HG03520 (cell line): Measurements from ENCODE around the gene GPR62.
"Not testable (repeated sequence)": the region's sequence is repeated elsewhere in the genome, so short reads cannot be mapped to it uniquely, and the experiment has no call there.

Experiments
- ATAC-seq: cut with Tn5 transposase; IDR thresholded peaks from one replicate; pipeline ENCODE4 v1.9.1; 2021; ENCODE audit warnings: mild to moderate bottlenecking, moderate library complexity; ENCODE audit not compliant: unreplicated experiment

GPR62 gene, protein sequence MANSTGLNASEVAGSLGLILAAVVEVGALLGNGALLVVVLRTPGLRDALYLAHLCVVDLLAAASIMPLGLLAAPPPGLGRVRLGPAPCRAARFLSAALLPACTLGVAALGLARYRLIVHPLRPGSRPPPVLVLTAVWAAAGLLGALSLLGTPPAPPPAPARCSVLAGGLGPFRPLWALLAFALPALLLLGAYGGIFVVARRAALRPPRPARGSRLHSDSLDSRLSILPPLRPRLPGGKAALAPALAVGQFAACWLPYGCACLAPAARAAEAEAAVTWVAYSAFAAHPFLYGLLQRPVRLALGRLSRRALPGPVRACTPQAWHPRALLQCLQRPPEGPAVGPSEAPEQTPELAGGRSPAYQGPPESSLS

DNA sequence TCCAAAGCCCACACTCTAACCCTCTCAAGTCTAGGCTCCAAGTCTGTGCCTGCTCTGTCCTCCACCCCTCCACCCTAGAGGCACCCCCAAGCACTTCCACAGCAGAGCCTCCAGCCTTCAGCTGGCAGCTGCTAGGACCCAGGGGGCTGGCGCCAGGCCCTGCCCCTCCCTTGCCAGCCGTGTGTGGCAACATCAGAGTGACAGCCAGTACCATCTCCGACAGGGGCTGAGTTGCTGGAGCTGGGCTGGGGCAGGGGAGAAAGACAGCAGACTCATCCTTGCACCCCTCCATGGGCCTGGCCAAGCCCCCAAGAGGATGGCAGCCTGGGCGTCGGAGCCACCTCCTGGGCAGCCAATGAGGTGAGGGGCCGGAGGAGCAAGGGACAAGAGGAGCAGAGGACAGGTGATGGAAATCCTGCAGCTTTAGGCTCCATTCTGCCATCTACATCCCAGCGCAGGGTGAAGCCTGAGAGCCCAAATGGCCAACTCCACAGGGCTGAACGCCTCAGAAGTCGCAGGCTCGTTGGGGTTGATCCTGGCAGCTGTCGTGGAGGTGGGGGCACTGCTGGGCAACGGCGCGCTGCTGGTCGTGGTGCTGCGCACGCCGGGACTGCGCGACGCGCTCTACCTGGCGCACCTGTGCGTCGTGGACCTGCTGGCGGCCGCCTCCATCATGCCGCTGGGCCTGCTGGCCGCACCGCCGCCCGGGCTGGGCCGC lies at the start of gene GPR62:
Gene GPR62, plus strand, starts transcription at position 207 of the 718 bp plus-strand sequence. Its CDS starts 272 bp downstream, at position 479.
- ATAC-seq, result no peak

DNA sequence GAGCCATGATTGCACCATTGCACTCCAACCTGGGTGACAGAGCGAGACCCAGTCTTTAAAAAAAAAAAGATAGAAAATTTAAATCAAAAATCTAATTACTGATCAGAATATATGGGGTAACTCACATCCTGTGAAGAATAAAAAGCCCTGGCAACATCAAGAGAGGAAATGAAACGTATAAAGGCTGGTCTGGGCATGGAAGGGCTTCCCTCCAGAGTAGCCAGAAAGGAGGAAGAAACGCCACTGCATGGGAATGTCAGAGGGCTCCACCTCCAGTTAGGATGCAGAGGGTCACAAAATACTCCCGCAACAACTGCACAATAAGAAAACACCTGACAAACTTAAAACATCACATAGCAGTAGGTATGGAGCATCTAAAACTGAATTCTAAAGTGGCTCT lies 47.2 kb upstream of the GPR62 start:
- no peak for ATAC-seq

DNA sequence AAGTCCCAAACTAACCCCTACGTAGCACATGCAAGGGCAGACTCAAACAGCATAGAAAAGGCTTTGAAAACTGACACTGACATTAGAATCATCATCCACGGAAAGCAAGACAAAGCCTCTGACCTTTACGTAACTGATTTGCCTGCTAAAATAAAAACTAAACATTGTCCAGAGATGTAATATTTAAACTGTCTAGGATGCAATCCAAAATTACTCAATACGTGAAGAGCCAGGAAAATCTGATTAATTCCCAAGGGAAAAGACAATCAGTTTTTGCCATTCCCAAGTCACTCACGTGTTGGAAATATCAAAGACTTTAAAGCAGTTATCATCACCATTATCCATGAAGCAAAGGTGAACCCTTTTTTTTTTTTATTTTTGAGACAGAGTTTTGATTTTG lies 38.8 kb upstream of the GPR62 start:
- ATAC-seq, result no peak

DNA sequence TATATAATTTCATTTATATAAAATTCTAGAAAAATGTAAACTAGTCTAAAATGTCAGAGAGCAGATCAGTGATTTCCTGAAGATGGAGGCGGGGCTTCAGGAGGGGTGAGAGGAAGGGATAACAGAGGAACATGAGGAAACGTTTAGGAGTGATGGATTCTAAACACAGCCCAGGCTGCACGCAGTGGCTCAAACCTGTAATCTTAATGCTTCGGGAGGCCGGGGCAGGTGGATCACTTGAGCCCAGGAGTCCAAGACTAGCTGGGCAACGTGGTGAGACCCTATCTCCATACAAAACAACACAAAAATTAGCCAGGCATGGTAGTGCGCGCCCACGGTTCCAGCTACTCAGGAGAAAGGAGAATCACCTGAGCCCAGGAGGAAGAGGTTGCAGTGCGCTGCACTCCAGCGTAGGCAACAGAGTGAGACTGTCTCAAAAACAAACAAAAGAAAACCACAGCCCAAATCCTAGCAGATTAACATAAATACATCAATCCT lies 34.1 kb upstream of the GPR62 start:
- ATAC-seq, result no peak

DNA sequence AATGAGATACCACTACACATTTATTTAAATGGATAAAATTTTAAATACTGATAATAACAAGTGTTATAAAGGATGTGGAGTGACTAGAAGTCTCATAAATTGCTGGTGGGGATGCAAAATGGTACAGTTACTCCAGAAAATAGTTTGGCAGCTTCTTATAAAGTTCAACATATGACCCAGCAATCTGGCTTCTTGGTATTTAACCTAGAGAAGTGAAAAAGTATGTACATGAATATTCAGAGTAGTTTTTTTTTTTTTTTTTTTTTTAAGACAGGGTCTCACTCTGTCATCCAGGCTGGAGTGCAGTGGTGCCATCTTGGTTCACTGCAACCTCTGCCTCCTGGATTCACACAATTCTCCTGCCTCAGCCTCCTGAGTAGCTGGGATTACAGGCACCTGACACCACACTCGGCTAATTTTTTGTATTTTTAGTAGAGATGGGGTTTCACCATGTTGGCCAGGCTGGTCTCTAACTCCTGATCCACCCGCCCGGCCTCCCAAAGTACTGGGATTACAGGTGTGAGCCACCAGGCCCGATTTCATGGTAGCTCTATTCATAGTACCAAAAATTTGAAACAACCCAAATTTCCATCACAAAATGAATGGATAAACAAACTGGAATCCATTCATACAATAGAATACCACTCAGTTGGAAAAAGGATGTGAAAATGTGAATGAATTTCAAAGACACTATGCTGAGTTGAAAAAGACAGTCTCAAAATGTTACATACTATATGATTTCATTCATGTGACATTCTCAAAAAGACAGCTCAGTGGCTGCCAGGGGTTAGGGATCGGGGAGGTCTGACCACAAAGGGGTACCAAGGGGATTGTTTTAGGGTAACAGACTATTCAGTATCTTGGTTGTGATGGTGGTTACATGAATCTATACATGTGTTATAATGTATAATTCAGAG lies 27.9 kb upstream of the GPR62 start:
- no peak for ATAC-seq

DNA sequence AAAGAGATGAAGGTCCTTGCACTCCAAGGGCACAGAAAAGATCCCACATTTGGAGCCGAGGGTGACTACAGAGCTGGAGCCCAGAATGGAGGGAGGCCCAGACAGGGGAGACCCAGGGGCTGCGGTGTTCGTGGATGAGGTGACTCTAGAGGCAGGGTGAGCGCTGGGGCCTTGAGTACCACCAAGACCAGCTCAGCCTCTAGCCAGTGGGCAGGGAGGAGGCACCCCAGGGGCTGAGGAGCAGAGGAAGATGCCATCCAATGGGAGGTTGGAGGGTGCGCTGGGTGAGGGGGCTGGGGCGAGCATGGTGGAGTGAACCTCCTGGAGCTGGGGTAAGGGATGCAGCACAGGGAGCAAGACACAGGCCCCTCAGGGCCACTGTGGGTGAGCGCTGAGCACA lies 26.7 kb upstream of the GPR62 start:
- ATAC-seq, result no peak

DNA sequence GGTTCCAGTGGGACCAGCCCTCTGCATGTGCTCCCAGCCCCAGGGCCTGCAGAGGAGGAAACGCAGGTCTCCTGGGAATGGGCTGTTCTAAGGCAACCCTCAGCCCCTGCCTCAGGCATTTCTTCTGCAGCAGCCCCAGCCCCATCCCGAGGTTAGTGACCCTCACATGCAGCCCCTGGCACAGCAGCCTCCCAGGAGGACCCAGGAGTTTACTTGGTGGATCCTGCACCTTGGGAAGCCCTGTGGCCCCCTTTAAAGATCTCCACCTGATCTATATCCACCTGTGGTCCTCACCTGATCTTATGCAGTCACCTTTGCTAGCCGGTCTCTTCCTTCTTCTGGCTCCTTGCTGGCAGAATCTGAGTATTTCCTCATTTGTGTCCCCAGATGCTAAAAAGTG lies 26.2 kb upstream of the GPR62 start:
- not testable (repeated sequence) for ATAC-seq

DNA sequence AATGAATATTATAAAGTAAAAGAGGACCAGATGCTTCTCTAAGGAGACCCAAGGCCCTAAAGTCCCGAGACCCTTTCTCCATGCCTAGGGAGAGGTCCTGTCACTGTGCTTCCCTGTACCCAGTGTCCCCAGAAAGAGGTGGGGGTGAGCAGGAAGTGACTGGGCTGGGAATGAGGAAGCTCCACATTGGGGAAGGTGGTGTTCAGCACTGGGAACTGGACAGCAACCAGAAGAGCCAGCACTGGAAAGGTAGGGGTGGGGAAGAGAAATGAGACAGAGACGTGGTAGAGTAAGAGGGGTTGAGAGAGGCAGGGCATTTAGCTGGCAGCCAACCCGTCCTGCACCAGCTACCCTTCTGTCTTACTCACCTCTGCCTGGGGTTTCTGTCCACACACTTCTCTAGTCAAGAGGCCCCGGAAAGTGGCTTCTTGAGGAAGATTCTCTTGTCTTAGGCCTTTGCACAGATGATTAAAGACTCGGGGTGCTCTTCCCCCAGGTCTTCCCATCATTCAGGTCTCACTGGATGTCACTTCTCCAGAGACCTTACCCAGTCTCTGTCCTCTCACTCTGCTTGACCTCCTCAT lies 25.7 kb upstream of the GPR62 start:
- ATAC-seq, result no peak

DNA sequence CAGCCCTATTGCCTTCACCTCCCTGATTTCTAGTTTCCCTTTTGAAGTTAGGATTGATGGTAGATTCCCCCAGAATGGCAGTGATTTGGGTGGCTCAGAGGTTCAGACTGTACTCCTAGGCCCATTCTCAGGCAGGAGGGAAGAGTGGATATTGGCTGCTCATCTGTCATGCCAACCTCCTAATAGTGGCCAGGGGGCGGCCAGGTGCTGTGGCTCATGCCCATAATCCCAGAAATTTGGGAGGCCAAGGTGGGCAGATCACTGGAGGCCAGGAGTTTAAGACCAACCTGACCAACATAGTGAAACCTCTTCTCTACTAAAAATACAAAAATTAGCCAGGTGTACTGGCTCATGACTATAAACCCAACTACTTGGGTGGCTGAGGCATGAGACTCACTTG lies 24.7 kb upstream of the GPR62 start:
- ATAC-seq, result no peak

DNA sequence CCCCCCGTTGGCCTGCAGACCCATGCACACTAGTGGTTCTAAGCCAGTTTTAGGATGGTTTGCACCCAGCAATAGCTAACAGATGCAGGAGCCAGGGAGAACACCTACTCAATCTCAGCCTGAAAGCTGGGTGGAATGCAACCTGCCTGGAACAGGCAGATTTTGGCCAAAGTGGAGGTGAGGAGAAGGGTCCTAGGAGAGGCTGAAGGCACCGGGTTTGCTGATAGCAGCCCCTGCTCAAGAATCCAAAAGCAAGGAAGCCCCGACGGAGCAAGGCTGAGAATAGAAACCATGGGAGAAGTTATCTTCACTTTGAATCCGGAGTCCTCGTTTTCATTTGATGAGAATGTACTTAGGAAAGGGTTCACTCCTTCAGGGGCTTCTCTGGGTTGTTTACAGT lies 23.4 kb upstream of the GPR62 start:
- ATAC-seq, result no peak

DNA sequence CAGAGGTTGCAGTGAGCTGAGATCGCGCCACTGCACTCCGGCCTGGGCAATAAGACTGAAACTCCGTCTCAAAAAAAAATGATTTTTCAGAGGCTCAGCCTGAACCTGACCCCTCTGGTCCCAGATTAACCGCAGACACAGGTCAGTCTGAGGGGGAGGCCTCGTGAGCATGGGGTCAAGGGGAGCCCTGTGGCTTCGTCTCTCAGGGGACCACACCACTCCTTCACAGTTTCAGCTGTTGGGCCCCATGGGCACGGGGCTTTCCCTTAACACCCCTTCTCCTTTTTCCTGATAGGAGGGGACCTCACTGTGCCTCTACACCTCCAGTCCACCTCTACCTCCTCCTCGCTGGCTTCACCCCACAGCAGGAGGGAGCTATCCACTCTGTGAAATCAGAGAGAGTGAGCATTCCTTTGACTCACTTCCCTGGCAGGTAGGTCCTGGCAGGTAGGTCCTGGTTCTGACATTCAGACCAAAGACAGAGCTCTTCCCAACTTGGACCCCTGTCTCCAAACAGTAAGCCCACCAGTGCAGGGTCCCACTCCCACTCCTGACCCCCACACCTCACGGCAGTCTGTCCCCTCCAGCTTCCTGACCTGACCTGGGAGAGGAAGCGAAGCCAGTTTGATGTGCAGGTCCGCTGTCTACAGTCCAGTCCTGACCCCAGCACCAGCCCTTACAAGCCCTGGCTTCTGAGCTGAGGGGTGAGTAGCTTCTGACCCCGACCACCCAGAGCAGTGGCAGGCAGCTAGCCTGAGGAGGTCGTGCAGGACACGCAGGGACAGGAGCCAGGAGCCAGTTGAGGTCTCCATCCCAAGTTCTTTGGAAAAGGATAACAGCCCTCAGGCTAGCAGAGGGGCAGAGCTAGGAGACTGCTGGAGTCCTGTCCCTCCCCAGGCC lies 22.5 kb upstream of the GPR62 start:
- ATAC-seq, result no peak

DNA sequence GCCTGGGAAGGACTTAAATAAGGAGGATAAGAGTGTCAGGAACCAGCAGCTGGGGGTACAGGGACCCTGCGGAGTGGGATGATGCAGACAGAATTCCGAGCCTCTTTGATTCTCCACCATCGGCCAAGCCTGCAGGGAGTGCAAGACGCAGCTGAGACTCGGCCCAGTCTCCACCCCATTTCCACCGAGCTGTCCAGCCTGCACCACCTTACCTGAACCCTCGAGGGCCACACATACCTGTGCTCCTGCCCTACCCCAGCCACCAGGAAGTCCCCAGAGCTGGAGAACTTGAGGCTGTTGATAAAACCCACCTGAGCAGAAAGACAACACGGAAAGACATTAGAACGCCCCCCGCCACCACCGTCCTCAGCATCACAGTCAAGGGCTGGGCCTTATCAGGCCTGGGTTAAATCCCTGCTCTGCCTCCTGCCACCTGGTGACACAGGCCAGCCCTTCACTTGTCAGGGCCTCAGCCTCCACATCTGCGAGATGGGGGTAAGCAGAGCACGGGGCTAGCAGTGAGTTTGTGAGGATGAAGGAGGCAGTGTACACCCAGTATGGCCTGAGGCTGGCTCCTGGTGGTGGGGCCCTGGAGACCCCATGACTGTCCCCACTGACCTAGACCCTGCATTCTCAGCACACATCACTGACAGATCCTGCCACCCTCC lies 21.6 kb upstream of the GPR62 start:
- ATAC-seq, result no peak

DNA sequence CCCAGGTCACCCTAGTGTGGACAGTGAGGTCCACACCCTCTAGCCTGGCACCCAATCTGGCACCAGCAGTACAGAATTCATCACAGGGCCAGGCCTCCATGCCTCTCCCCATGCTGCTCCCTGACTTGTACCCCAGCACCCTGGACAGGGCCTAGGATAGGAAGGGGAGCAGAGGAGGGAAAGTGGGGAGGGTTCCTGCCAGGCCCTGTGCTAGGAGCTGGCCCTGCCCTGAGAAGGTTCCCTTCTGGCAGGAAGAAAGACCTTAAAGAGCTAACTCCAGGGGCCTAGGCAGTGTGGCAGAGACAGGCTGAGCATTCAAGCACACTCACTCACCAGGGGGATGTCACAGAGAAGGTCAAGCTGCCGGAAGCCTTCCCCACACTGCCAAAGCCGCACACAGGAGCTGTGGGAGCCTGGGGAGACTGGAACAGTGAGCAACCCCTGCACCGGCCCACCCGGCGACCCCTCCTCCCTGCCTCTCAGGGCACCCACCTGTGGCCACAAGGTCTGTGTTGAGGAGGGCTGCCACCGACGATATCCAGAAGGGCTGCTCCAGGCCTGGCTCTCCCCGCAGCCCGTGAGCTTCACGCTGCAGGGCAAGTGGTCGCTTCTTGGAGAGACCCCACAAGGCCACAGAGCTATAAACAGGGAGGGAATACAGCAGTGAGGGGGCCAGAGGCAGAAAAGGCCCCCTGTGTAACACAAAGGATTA lies 20.9 kb upstream of the GPR62 start:
- no peak for ATAC-seq

DNA sequence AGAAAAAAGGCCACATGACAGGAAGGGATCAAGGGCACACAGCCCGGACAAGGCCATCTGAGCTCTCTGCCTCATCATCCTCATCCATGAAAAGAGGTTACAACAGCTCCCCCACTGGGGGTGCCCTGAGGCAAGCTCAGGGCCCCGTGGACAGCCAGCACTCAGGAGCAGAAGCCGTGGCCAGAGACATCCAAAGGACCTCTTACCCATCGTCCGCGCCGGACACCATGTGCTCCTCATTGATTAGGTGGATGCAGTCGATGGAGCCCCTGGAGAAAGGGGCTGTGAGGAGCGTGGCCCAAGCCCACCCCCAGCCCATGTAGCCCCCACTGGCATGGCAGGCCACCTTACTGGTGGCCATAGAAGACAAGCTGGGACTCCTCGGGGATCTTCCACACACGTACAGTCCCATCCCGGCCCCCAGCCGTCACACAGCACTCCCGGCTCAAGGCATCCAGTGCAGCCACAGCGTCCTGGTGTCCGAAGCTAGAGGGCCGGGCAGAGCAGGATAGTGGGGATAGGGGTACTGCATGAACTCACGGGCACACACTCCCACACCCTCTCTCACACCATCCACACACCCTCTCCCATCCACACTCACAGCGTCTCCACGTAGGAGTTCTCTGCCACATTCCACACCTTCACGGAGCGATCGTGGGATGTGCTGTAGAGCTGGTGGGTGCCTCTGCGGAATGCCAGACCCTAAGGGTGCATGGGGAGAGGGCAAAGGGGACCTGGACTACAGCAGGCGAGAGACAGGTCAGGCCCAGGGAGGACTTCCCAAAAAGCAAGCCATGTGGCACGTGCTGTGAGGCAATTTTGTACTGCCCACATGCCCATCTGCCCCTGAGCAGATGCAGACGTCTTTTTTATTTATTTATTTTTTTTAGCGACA lies 19.9 kb upstream of the GPR62 start:
- ATAC-seq, result no peak

DNA sequence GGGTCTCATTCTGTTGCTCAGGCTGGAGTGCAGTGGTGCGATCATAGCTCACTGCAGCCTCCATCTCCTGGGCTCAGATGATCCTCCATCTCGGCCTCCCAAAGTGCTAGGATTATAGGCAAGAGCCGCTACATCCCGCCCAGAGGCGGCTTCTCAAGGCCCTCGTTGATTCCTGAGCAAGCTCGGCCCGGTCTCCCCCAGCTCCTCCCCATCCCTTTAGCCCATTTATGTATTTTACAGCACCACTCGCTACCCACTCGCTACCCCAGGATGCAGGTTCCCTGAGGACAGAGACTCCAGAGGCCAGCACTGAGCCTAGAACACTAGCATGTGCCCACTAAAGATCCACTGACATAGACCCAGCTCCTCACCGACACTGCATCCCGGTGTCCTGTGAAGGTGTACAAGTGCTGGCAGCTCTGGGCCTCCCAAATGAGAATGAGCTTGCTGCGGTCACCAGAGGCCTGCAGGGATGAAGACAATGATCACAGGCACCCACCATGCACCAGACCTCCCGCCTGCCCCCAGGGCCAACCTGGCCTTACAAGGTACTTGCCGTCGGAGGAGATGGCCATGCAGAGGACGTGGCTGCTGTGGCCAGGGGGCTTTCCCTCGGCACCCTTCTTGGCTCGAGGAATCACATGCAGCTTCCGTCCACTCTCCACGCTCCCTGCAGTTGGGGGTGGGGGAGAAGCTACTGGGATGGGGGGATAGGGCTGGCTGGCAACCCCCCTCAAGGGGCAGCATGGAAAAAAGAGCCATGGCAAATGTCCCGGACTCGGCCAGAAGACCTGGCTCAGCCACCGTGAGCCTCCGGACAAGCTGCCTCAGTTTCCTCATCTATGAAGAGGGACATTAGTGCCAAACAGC lies 19.1 kb upstream of the GPR62 start:
- no peak for ATAC-seq

DNA sequence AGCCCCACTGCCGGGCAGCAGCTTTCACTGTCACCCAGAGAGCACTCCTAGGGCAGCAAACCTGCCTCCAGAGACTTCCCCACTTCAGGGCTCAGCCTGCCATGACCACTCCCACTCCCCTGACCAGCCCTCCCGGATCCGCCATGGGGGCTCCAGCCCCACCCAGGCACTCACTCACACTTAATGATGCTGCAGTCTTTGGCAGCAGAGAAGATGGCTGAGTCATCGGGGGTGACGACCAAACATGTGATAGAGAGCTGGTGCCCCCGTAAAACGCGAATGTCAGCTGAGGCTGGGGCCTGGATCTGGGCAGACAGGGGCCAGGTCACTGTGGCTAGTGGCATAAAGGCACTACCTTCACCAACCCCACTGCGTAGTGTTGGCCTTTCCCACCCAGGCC lies 18.2 kb upstream of the GPR62 start:
- no peak for ATAC-seq
